ENCODE data around the gene L1TD1.

- no peak for TF ChIP-seq EP300 (IDR thresholded peaks at IDR 0.05)
- TF ChIP-seq CTCF (IDR thresholded peaks at IDR 0.05), result no peak
- TF ChIP-seq POLR2AphosphoS5 (IDR thresholded peaks at IDR 0.05), result no peak
These were observed 43.9 kb downstream of the L1TD1 start for GRCh38 chr1:62238507-62238906.
